ENCODE data around the gene CTR9.
A peak's percentile ranks its signal among the peaks of the same experiment; 100 is the strongest.

CTR9 gene

GRCh38 chr11:10743354-10744000 lies 7.6 kb upstream of the CTR9 start:
- WGBS, result 90% methylated on average over 12 of the region's 13 CpGs
- Histone ChIP-seq H2AK5ac (ENCODE audit: low read length, severe bottlenecking) (no peak overlapping the region), H2BK120ac (ENCODE audit: low read depth, low read length) (no peak overlapping the region), H3K9ac (ENCODE audit: low read length) (no peak overlapping the region), H4K91ac (ENCODE audit: low read length) (no peak overlapping the region), H3K18ac (ENCODE audit: low read depth in 1 of 2, low read length in 2 of 2) (no peak overlapping the region), H2BK15ac (ENCODE audit: low read depth, poor library complexity, severe bottlenecking) (no peak overlapping the region), H3K4me3 (ENCODE audit: insufficient read depth in 1 of 2, low read depth in 1 of 2, low read length in 2 of 2) (no peak overlapping the region), H2AFZ (ENCODE audit: low read depth, low read length) (no peak overlapping the region), H4K8ac (ENCODE audit: low read length) (peak overlapping the region; percentile 30), H3K9me3 (ENCODE audit: control insufficient read depth, low read length) (no peaks in the 10 kb centered on the region), H3K36me3 (ENCODE audit: control insufficient read depth in 1 of 2, insufficient read depth in 2 of 2, low read depth in 1 of 2, low read length in 2 of 2) (no peaks in the 10 kb centered on the region), H2BK12ac (ENCODE audit: low read length in 2 of 2) (no peak overlapping the region), H2BK5ac (ENCODE audit: low read depth, low read length, poor library complexity, severe bottlenecking) (no peak overlapping the region), H3K4ac (ENCODE audit: low read depth in 1 of 2, low read length in 2 of 2) (no peak overlapping the region), H3K27me3 (ENCODE audit: control insufficient read depth in 1 of 2, insufficient read depth in 1 of 2, low read length in 2 of 2) (no peaks in the 10 kb centered on the region), H3K4me1 (ENCODE audit: control insufficient read depth, insufficient read depth, low read depth, low read length) (no peaks in the 10 kb centered on the region), H3K23ac (ENCODE audit: low read length in 2 of 2) (no peak overlapping the region), H3K4me2 (ENCODE audit: low read length, poor library complexity, severe bottlenecking) (no peak overlapping the region), H3K14ac (ENCODE audit: low read length in 2 of 2) (no peak overlapping the region), H3K27ac (ENCODE audit: low read length, poor library complexity, severe bottlenecking) (no peak overlapping the region), H3K79me1 (replicated peaks; ENCODE audit: low read length, poor library complexity, severe bottlenecking) (no peaks in the 10 kb centered on the region)
- no peak for DNase-seq

DNA sequence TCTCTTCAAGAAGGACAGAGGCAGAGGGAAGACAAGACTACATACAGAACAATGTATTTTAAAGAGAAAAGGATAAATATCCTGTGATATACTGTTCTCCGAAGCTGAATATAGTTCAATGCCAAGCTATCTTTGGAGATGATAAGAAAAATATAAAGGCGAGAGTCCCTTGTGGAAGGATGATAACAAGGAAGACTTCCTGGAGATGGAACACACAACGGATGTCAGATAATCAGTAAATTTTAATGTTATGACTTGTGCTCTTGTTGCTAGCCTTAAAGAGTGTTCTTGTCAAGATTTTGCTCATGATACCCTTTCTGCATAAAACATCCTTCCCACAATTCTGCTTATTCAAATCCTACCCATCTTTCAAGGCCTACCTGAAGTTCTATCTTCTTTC lies 6.8 kb upstream of the CTR9 start:
- H3K9ac ChIP-seq (ENCODE audit: low read length), result no peak overlapping the region
- no peak overlapping the region for H2BK5ac ChIP-seq (ENCODE audit: low read depth, low read length, poor library complexity, severe bottlenecking)
- H3K36me3 ChIP-seq (ENCODE audit: control insufficient read depth in 1 of 2, insufficient read depth in 2 of 2, low read depth in 1 of 2, low read length in 2 of 2), result no peaks in the 10 kb centered on the region
- H2BK12ac ChIP-seq (ENCODE audit: low read length in 2 of 2), result no peak overlapping the region
- H3K9me3 ChIP-seq (ENCODE audit: control insufficient read depth, low read length), result no peaks in the 10 kb centered on the region
- no peak overlapping the region for H3K14ac ChIP-seq (ENCODE audit: low read length in 2 of 2)
- no peak overlapping the region for H3K27ac ChIP-seq (ENCODE audit: low read length, poor library complexity, severe bottlenecking)
- H2AK5ac ChIP-seq (ENCODE audit: low read length, severe bottlenecking), result no peak overlapping the region
- H3K4me1 ChIP-seq (ENCODE audit: control insufficient read depth, insufficient read depth, low read depth, low read length), result no peaks in the 10 kb centered on the region
- no peak overlapping the region for H2BK15ac ChIP-seq (ENCODE audit: low read depth, poor library complexity, severe bottlenecking)
- no peak overlapping the region for H3K4me2 ChIP-seq (ENCODE audit: low read length, poor library complexity, severe bottlenecking)
- DNase-seq, result no peak
- H4K8ac ChIP-seq (ENCODE audit: low read length), result no peak overlapping the region
- H3K4me3 ChIP-seq (ENCODE audit: insufficient read depth in 1 of 2, low read depth in 1 of 2, low read length in 2 of 2), result no peak overlapping the region
- H3K18ac ChIP-seq (ENCODE audit: low read depth in 1 of 2, low read length in 2 of 2), result no peak overlapping the region
- 98% methylated on average over 2 of the region's 3 CpGs for WGBS
- no peak overlapping the region for H2AFZ ChIP-seq (ENCODE audit: low read depth, low read length)
- H3K79me1 ChIP-seq (replicated peaks; ENCODE audit: low read length, poor library complexity, severe bottlenecking), result no peaks in the 10 kb centered on the region
- H3K4ac ChIP-seq (ENCODE audit: low read depth in 1 of 2, low read length in 2 of 2), result no peak overlapping the region
- H4K91ac ChIP-seq (ENCODE audit: low read length), result no peak overlapping the region
- H2BK120ac ChIP-seq (ENCODE audit: low read depth, low read length), result no peak overlapping the region
- H3K27me3 ChIP-seq (ENCODE audit: control insufficient read depth in 1 of 2, insufficient read depth in 1 of 2, low read length in 2 of 2), result no peaks in the 10 kb centered on the region
- H3K23ac ChIP-seq (ENCODE audit: low read length in 2 of 2), result no peak overlapping the region

DNA sequence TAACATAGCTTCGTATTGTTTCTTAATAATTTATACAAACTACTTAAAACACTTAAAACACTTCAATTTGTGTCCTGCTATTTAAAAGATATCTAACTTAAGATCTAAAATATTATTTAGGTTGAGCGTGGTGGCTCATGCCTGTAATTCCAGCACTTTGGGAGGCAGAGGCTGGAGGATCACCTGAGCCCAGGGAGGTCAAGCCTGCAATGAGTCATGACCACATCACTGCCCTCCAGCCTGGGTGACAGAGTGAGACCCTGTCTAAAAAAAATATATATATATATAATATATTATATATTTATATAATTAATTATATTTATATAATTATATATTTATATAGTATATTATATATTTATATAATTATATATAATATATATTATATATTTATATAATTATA lies 4.2 kb upstream of the CTR9 start:
- H3K23ac ChIP-seq (ENCODE audit: low read length in 2 of 2), result no peak overlapping the region
- no peak for DNase-seq
- no peaks in the 10 kb centered on the region for H3K9me3 ChIP-seq (ENCODE audit: control insufficient read depth, low read length)
- no peak overlapping the region for H2BK12ac ChIP-seq (ENCODE audit: low read length in 2 of 2)
- no peaks in the 10 kb centered on the region for H3K27me3 ChIP-seq (ENCODE audit: control insufficient read depth in 1 of 2, insufficient read depth in 1 of 2, low read length in 2 of 2)
- H3K18ac ChIP-seq (ENCODE audit: low read depth in 1 of 2, low read length in 2 of 2), result no peak overlapping the region
- H3K4ac ChIP-seq (ENCODE audit: low read depth in 1 of 2, low read length in 2 of 2), result no peak overlapping the region
- no peaks in the 10 kb centered on the region for H3K36me3 ChIP-seq (ENCODE audit: control insufficient read depth in 1 of 2, insufficient read depth in 2 of 2, low read depth in 1 of 2, low read length in 2 of 2)
- no peak overlapping the region for H3K4me2 ChIP-seq (ENCODE audit: low read length, poor library complexity, severe bottlenecking)
- no peak overlapping the region for H2BK120ac ChIP-seq (ENCODE audit: low read depth, low read length)
- no peak overlapping the region for H2BK15ac ChIP-seq (ENCODE audit: low read depth, poor library complexity, severe bottlenecking)
- no peak overlapping the region for H2AFZ ChIP-seq (ENCODE audit: low read depth, low read length)
- no peak overlapping the region for H4K91ac ChIP-seq (ENCODE audit: low read length)
- WGBS, result no CpG with 5 or more reads among the region's 2 CpGs
- H3K9ac ChIP-seq (ENCODE audit: low read length), result no peak overlapping the region
- no peak overlapping the region for H4K8ac ChIP-seq (ENCODE audit: low read length)
- no peak overlapping the region for H3K27ac ChIP-seq (ENCODE audit: low read length, poor library complexity, severe bottlenecking)
- H3K14ac ChIP-seq (ENCODE audit: low read length in 2 of 2), result no peak overlapping the region
- no peaks in the 10 kb centered on the region for H3K79me1 ChIP-seq (replicated peaks; ENCODE audit: low read length, poor library complexity, severe bottlenecking)
- H2AK5ac ChIP-seq (ENCODE audit: low read length, severe bottlenecking), result no peak overlapping the region
- no peak overlapping the region for H3K4me3 ChIP-seq (ENCODE audit: insufficient read depth in 1 of 2, low read depth in 1 of 2, low read length in 2 of 2)
- peaks cover 1% of the 10 kb centered on the region for H3K4me1 ChIP-seq (ENCODE audit: control insufficient read depth, insufficient read depth, low read depth, low read length)
- no peak overlapping the region for H2BK5ac ChIP-seq (ENCODE audit: low read depth, low read length, poor library complexity, severe bottlenecking)

DNA sequence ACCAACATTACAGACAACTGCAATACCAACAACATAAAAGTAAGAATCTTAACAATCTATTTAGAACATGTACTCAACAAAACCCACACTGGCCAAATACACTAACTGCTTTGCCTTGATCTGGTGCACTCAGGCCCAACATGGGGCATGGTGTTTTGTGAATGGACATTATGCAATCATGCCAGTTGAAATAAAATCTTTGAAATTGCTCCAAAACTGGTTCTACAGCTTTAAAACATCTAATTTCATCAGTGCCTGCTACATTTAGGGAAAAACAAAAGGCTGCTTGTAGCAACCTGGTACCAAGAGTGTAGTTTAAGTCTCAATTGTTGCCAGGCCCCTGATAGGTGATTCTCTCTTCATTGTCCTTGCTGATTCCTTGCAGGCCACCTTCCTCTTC lies 3.3 kb upstream of the CTR9 start:
- H4K91ac ChIP-seq (ENCODE audit: low read length), result no peak overlapping the region
- H3K4me2 ChIP-seq (ENCODE audit: low read length, poor library complexity, severe bottlenecking), result no peak overlapping the region
- no peak overlapping the region for H2BK120ac ChIP-seq (ENCODE audit: low read depth, low read length)
- no peak overlapping the region for H2BK15ac ChIP-seq (ENCODE audit: low read depth, poor library complexity, severe bottlenecking)
- H4K8ac ChIP-seq (ENCODE audit: low read length), result no peak overlapping the region
- no peaks in the 10 kb centered on the region for H3K27me3 ChIP-seq (ENCODE audit: control insufficient read depth in 1 of 2, insufficient read depth in 1 of 2, low read length in 2 of 2)
- H3K23ac ChIP-seq (ENCODE audit: low read length in 2 of 2), result no peak overlapping the region
- no peak overlapping the region for H2AFZ ChIP-seq (ENCODE audit: low read depth, low read length)
- H3K9me3 ChIP-seq (ENCODE audit: control insufficient read depth, low read length), result no peaks in the 10 kb centered on the region
- no peak overlapping the region for H2AK5ac ChIP-seq (ENCODE audit: low read length, severe bottlenecking)
- H3K27ac ChIP-seq (ENCODE audit: low read length, poor library complexity, severe bottlenecking), result no peak overlapping the region
- peaks cover 3% of the 10 kb centered on the region for H3K4me1 ChIP-seq (ENCODE audit: control insufficient read depth, insufficient read depth, low read depth, low read length)
- DNase-seq, result no peak
- H3K14ac ChIP-seq (ENCODE audit: low read length in 2 of 2), result no peak overlapping the region
- peaks cover 2% of the 10 kb centered on the region for H3K79me1 ChIP-seq (replicated peaks; ENCODE audit: low read length, poor library complexity, severe bottlenecking)
- H3K9ac ChIP-seq (ENCODE audit: low read length), result no peak overlapping the region
- H3K4ac ChIP-seq (ENCODE audit: low read depth in 1 of 2, low read length in 2 of 2), result no peak overlapping the region
- H2BK12ac ChIP-seq (ENCODE audit: low read length in 2 of 2), result no peak overlapping the region
- H3K4me3 ChIP-seq (ENCODE audit: insufficient read depth in 1 of 2, low read depth in 1 of 2, low read length in 2 of 2), result no peak overlapping the region
- H3K36me3 ChIP-seq (ENCODE audit: control insufficient read depth in 1 of 2, insufficient read depth in 2 of 2, low read depth in 1 of 2, low read length in 2 of 2), result peaks cover 0 to 2% of the 10 kb centered on the region in 2 experiments
- H2BK5ac ChIP-seq (ENCODE audit: low read depth, low read length, poor library complexity, severe bottlenecking), result no peak overlapping the region
- H3K18ac ChIP-seq (ENCODE audit: low read depth in 1 of 2, low read length in 2 of 2), result no peak overlapping the region

Measured in mesenchymal stem cell (in vitro differentiated cells and primary cell).